RPMI7951 (cell line): ENCODE results near the gene NAALAD2. TPM values are rescaled to one million over a fixed set of nuclear protein-coding genes. Genes with fewer than 3 reads are reported as not detected.
"Not testable (repeated sequence)": the region's sequence is repeated elsewhere in the genome, so short reads cannot be mapped to it uniquely, and the experiment has no call there.

Source experiments
- DNase-seq: peaks from one replicate; pipeline ENCODE4 v3.0.0-alpha.2; 2012; ENCODE audit warnings: low read depth
- total RNA-seq: library from RNA; depleted of rRNA; stranded (reverse); fragments of >200 nt; shearing (Covaris generic); gene quantifications from 2 replicates; pipeline ENCODE4 v1.2.3, GENCODE V29; 2014

The NAALAD2 gene
- total RNA-seq, 1 experiment from 2014 or later, result 0.24 TPM

DNA sequence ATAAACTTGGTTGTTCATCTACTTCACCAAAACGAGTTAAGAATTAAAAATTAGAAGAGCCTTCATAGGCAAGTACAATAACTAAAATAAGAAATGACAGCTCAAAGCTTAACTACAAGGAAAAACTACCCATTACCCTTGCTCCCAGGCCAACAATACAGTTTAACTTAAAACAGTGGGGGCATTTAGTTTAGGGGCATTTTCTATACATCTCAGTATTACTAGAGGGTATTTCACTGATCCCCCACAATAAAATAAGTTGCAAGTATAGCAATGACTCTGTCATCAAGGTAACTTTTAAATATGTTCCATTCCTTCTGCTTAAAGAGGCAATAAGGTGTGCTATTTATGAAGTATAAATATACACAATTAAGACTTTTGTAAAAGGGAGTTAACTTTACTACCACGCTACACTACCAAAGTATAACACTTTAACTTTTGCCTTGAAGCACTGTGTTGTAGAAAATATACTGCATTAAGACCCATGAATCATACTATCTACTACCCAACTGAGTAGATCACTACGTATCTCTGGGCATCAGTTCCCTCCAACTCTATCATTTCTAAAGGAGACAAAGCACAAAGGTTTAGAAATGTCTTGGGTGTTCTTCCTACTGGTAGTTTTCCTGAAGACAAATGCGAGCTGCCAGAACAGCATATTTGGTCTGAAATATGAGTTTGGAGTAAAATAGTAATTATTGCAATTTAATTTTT lies 58.6 kb downstream of the NAALAD2 start:
- DNase-seq, result no peak

DNA sequence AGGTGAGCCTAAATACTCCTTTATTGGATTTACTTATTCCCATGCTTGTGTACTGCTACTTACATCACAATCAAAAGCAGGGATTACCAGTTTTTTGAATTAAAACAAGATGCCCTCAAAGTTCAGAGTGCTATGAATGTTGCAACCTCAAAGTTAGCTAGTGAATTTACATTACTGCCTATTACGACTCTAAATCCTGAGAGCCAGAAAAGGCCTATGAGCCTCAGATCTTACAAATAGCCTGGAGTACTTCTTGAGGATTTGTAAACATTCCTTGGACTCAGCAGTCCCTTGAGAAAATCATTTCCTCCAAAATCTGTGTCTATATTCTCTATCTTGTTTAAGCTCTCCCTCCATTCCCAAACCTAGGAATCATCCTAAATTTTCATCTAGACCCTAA lies 62.9 kb downstream of the NAALAD2 start:
- no peak for DNase-seq

DNA sequence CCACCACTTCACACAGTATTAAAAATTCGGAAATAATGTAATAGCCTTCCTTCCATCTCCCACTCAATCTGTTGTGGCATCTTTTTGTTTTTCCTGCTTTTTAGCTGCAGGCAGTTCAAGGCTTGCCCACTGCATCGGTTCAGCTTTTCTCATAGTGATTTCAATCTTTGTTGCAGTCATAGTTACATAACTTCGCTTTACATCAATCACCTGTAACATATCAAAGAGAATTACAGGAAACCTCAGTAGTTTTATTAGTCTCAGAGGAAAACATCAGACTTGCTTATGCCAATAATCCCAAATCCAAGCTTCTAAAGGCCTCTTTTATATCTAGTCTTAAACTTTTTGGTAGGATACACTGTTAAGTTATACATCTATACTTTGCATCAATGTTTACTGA lies 67.9 kb downstream of the NAALAD2 start:
- DNase-seq, result no peak

DNA sequence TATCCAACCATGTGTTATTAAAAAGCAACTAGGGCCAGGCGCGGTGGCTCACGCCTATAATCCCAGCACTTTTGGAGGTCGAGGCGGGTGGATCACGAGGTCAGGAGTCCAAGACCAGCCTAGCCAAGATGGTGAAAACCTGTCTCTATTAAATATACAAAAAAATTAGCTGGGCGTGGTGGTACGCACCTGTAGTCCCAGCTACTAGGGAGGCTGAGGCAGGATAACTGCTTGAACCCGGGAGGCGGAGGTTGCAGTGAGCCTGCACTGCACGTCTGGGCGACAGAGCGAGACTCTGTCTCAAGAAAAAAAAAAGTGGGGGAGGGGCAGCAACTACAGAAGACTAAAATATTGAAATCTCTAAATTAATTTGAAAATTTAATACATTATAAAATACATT lies 69.9 kb downstream of the NAALAD2 start:
- DNase-seq, result no peak

DNA sequence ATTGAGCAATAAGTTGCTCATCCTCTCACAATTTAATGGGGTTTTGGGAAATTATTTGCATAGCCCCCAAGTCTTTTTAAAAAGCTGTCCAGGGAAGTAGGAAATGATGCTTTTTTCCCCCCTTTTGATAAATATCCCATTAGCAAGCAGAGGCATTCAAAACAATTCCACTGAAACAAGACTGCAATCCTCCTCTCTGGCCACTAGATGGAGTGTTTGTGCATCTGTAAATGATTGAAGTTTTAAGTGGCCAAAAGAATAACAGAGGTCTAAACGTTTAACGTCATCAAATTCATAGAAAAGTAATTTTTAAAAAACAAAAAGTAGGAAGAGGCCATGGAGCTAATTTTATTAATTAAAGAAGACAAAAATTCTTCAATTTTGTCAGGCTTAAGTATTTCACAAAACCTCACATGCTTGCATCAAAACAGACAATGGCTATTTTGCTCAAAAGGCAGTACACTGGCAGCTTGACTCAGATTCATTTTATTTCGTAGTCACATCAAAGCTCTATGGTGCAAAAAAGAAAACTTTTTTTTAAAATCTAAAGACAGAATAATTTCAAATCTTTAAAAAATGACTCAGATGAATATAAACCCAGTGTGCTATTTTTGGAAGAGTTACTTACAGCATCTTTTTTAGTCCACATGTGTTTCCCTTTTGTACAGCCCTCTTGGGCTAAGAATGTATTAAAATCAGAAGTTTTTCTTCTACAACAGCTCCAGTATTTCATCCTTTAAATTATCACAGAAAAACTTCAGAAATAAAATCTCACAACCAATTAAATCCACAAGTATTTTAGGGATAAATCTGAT lies 70.6 kb downstream of the NAALAD2 start:
- peak; percentile 58 for DNase-seq

DNA sequence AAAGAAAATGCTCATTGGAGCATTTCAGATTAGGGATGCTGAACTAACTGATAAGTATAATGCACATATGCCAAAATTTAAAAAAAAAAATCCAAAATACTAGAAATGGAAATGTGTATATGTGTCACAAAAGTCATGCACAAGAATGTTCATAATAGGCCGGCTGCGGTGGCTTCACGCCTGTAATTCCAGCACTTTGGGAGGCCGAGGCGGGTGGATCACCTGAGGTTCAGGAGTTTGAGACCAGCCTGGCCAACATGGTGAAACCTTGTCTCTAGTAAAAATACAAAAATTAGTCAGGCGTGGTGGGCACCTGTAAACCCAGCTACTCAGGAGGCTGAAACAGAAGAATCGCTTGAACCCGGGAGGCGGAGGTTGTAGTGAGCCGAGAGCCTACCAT lies 73.5 kb downstream of the NAALAD2 start:
- not testable (repeated sequence) for DNase-seq

DNA sequence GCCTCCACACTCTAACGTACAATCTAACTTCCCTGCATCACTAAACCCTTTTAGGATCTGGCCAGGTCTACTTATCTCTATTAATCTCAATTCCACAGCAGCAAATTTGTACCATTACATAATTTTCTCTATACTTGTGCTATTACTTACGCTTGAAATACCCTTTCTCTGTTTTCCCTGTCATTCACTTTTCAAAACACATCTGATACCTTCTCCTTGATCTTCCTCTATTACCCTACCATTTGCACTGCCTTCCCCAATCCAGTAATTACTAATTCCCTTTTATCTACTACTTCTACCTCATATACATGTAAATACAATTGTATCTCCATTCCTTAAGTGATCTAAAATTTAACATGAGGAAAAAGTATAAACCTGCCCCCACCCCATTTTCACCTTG lies 74.4 kb downstream of the NAALAD2 start:
- no peak for DNase-seq

DNA sequence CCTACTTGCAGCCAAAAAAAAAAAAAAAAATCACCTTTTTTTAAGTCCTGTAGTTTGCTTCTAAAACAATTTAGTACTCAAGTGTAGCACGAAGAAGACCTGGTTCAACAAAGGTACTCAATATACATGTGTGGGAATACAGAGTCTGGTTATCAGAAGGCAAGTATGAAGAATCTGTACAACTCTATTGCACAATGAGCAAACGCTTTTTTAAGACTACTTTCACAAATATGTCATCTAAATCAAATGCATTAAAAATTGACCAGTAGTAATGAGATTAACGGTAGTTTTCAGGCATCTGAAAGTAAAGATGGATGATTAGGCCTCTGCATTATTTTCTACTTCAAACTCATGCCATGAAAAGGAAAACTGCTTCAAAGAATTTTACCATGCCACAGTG lies 78.9 kb downstream of the NAALAD2 start:
- DNase-seq, result no peak

DNA sequence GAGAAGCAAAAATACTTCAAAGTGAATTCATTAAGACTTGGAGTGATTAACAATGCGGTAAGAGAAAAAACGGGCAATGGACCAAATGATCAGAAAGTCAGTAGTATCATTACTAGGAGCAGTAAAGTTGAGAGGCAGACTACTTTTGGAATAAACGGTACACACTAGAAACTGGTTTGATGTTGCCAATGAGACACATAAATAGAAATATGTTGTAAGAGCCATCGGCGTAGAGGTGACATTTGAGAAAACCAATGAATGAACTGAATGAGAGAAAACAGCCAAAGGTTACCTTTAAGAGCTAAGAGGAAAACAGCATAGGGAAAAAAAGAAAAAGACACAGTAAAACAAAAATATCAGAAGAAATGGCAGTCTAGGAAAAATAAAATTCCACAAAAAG lies 82.1 kb downstream of the NAALAD2 start:
- DNase-seq, result no peak

DNA sequence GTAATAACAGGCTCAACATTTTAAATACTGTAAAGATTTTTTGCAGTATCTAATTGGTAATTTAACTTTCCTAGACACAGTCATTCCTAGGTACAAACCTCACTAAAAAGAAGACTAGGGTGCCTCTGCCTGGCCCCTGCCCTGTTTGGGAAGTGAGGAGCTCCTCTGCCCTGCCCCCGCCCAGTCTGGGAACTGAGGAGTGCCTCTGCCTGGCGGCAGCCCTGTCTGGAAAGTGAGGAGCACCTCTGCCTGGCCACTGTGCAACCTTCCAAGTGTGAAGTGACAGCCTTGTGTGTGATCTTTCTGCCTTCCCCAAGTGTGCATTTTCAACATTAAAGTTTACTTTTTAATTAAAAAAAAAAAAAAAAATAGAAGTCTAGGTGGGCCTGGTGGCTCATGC lies 84.1 kb downstream of the NAALAD2 start:
- no peak for DNase-seq

DNA sequence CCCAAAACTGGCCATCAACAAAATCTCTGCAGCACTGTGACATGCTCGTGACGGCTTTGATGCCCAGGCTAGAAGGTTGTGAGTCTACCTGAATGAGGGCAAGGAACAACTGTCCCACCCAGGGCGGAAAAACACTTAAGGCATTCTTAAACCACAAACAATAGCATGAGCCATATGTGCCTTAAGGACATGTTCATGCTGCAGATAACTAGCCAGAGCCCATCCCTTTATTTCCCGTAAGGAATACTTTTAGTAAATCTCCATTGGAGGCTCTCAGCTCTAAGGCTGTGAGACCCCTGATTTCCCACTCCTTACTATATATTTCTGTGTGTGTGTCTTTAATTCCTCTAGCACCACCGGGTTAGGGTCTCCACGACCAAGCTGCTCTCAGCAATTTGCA lies 85.0 kb downstream of the NAALAD2 start:
- DNase-seq, result no peak

DNA sequence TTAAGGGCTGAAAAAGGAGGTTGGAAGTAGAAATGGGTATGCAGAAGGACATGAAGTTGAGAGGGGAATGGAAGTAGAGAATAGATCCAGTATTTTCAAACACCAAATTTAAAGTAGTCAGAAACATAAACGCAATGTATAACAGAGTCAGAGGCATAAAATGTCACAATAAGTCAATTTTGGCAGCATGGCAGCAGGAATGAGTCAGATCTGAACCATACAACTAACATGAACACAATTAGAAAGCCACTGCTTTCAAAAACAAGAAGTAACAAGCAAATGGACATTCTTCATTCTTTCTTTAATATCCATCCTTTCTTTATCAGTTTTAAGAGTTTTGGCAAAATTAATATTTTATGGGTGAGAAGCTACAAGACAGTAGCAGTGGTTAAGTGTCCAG lies 85.9 kb downstream of the NAALAD2 start:
- DNase-seq, result peak; percentile 54

DNA sequence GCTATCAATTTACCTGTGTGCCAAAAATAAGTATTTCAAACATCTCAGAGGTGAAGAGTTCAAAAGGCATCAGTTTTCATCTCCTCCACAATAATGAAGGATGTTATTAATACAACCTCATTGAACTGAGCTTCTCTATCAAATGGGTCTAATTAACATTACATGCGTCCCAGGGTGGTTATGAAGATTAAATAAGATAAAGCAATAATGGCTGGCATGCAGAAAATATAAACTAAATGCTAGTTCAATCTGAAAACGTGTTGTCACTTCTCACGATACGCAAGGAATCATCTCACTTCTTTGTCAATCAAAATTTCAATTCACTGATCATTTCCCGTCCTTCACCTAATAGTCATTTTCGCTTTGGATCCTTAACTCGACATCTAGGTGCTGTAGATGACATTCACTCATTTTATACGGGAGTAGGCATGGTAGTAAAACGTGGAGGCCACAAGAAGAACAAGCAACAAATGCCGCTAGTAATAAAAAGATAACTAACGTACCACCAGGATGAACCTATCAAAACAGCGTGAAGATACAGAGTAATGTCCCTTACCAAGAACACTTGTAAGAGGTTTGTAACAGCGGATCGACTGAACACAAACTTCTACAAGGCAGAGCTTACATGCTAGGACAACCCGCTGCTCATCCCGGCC lies 87.5 kb downstream of the NAALAD2 start:
- no peak for DNase-seq

DNA sequence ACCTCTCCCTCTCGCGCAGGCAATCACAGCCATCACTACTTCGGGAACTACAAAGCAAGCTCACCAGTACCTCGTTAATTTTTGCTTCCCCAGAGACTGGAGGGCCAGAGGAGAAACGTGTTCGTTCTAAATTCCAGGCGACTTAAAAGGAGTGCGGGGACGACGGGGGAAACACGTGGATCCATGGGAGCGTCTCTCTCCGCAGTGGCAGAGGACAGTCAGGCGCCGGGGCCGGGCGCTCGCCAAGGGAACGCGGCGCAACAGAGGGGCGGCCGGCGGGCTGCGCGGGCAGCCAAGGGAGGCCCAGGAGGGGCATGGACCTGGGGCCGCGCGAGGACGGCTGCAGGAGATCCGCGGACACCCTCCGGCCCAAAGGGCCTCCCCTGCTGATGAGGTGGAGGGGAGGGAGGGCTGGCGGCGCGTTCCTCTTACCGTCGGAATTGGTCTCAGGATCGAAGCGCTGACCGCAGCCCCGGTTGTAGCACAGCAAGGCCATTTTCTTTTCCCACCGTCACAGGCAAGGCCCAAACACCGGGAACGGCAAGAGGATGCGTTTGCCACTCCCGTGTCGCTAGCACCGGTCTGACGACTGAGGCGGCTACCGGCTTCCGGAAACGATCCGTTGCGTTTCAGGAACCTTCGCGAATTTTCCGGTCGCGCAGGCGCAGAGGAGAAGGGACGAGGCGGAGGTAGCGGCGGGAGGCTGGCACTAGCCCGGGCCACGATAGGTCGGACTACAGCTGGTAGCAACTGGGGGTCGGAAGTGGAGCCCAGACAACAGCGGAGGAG lies 88.2 kb downstream of the NAALAD2 start, which contains the start of gene CHORDC1:
CHORDC1 (minus strand) TSS at position 591 of the 789 bp plus-strand sequence; CDS start at position 496, 95 bp downstream.
- DNase-seq, result peak; percentile 84

DNA sequence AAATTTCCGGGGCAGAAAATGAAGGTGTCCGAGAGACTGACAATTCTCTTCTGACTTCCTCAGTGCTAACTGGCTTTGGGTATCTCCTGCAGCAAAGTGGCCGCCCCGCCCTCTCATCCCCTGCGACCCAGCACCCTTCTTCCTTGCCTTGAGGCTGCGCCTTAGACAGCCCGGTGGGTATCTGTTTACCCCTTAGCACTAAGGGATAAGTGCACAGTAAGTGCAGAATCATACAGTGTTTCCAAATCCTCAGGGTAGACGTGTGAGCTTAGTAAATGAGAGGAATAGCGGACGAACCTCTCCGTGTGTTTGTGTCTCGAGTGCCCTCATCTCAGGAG lies 88.8 kb downstream of the NAALAD2 start:
- no peak for DNase-seq

DNA sequence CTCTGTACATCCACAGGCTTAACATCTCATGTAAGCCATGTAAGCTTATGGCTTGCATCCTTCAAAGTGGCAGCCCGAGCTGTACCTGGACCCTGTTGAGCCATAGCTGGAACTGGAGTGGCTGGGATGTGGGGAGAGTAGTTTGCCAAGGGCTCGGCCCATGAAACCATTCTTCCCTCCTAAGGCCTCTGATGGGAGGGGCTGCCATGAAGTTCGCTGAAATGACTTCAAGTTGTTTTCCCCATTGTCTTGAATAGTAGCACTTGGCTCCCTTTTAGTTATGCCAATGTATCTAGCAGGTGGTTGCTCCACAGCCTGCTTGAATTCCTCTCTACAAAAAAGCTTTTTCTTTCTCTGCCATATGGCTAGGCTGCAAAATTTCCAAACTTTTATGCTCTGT lies 93.6 kb downstream of the NAALAD2 start:
- no peak for DNase-seq

DNA sequence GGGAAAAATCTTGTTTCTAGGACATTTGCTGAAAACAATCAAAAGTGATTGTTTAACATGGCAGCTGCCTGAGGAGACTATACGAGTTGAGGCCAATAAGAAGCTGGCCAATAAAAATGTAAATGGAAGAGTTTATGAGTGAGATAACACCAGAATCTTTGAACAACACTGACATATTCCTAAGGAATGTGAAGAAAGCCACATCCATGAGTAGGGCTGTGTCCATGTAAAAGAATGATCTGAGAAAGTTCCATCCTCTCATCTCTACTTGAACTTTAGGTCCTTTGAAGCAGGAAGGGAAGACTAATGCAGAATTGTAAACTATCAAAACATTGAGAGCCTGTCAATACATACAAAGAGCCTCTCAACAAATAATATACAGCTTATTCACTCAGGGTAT lies 95.3 kb downstream of the NAALAD2 start:
- peak; percentile 44 for DNase-seq

DNA sequence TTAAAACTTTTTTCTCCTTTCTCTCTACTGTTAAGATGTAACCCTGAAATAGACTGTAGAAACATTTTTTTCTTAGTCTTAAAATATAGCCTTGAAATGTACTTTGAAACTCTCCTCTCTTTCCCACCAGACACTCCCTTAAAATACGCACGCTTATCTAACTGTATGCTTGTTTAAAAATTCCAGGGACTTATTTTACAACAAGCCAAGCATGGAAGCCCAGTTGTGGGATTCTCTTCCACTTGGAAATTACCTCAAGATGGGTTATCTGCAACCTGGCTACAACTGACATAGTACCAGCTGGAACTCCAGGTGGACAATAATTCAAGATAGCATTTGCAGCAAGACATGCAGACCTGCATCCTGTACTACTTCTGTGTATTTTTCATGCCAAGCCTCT lies 100.5 kb downstream of the NAALAD2 start:
- no peak for DNase-seq

DNA sequence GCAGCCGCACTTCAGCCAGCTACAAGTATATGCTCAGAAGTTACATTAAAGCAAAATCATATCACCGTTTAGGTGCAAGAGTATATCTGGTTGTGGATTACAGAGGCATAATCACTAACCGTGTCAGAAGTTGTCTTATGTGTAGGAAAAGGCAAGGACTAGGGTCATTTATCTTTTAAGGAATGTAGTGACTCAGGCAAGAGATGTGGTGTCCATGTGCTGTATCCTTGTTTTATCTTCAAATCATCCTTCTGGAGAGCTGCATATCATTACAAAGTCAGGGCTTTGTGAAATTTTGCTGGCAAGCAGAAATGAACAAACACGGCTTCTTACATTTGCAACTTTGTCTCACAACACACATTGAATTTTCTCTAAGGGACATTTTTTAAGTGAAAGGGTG lies 101.1 kb downstream of the NAALAD2 start:
- DNase-seq, result no peak

DNA sequence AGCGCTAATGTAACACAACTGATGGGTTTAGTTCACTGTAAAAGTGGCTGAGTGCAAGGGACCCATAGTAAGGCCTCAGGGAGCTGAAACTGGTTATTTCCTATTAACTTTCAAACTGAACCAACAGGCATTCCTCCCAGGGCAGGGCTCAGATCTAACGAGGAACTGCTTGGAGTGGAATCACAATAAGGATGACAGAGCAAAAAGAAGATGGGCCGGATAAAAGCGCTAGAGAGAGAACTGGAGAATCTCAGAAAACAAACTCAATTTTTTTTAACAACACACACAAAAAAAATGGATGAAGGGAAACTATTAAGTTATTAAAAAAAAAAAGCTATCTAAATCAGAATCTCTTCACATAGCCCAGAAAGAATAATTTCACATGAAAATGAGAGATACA lies 102.5 kb downstream of the NAALAD2 start:
- no peak for DNase-seq

DNA sequence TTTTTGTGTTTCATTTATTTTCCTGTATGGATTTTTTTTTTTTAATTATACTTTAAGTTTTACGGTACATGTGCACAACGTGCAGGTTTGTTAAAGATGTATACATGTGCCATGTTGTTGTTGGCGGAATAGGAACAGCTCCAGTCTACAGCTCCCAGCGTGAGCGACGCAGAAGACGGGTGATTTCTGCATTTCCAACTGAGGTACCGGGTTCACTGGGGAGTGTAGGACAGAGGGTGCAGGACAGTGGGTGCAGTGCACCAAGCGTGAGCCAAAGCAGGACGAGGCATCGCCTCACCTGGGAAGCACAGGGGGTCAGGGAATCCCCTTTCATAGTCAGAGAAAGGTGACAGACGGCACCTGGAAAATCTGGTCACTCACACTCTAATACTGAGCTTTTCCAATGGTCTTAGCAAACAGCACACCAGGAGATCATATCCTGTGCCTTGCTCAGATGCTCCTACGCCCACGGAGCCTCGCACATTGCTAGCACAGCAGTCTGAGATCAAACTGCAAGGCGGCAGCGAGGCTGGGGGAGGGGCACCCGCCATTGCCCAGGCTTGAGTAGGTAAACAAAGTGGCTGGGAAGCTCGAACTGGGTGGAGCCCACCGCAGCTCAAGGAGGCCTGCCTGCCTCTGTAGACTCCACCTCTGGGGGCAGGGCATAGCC lies 105.6 kb downstream of the NAALAD2 start:
- not testable (repeated sequence) for DNase-seq
